Measurements from ENCODE around the gene PRDX3.
"Not testable (repeated sequence)": the region's sequence is repeated elsewhere in the genome, so short reads cannot be mapped to it uniquely, and the experiment has no call there.

GRCh38 chr10:119151601-119152000 is 27.0 kb downstream of the PRDX3 start:
- TF ChIP-seq MAX (IDR thresholded peaks at IDR 0.05); CTCF (IDR thresholded peaks at IDR 0.05); JUNB (IDR thresholded peaks at IDR 0.05); RCOR1 (IDR thresholded peaks at IDR 0.05; ENCODE audit: low read depth, low read length); RFX5 (IDR thresholded peaks at IDR 0.05); MYC (IDR thresholded peaks at IDR 0.05; ENCODE audit: borderline replicate concordance, low read length); POLR2AphosphoS2 (conservative IDR thresholded peaks at IDR 0.05; ENCODE audit: low read length); POLR2A (IDR thresholded peaks at IDR 0.05; ENCODE audit: low read length); HOXA7 (CRISPR knock-in tag; IDR thresholded peaks at IDR 0.05); JUN (IDR thresholded peaks at IDR 0.05); RAD21 (conservative IDR thresholded peaks at IDR 0.05 in 1 of 2, IDR thresholded peaks at IDR 0.05 in 1 of 2); EHMT2 (IDR thresholded peaks at IDR 0.05; ENCODE audit: low read depth): not testable (repeated sequence)

Data from A549 (cell line).